MM.1S (cell line): ENCODE measurements around the gene GRIN3A.

Source experiments
- EZH2 ChIP-seq: fragments of 300-600 bp; sonication (generic); optimal IDR thresholded peaks from 2 replicates; pipeline ENCODE3; 2017; ENCODE audit warnings: low read depth, mild to moderate bottlenecking, antibody characterized with exemption, low read length, mixed read lengths
- EZH2phosphoT487 ChIP-seq: fragments of 300-600 bp; sonication (generic); IDR thresholded peaks from 2 replicates; pipeline ENCODE4 v1.6.1; 2018; ENCODE audit warnings: antibody characterized with exemption, low read length
- TF ChIP-seq, protein P1 (sequence below): fragments of 300-600 bp; sonication (generic); IDR thresholded peaks from 2 replicates; pipeline ENCODE4 v1.5.1; 2016; ENCODE audit warnings: antibody characterized with exemption, low read length, mixed read lengths

DNA sequence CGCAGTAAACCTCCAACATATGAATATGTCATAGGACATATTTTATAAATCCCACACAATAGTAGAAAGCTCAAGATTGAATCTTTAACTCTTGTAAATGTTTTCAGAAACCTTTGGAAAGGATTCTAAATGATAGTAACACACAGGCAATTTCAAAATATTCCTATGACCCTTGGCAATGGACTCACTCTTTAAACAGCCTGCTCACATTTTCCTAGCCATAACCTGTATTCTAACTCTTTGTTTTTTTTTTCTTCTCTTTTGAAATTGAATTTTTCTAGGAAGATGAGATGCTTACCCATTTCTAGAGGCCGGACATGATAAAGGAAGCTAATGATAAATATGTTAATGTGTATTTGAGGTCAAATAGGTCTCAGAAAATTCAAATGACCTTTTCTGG lies 29.6 kb downstream of the GRIN3A start:
- TF ChIP-seq, protein P1, sequence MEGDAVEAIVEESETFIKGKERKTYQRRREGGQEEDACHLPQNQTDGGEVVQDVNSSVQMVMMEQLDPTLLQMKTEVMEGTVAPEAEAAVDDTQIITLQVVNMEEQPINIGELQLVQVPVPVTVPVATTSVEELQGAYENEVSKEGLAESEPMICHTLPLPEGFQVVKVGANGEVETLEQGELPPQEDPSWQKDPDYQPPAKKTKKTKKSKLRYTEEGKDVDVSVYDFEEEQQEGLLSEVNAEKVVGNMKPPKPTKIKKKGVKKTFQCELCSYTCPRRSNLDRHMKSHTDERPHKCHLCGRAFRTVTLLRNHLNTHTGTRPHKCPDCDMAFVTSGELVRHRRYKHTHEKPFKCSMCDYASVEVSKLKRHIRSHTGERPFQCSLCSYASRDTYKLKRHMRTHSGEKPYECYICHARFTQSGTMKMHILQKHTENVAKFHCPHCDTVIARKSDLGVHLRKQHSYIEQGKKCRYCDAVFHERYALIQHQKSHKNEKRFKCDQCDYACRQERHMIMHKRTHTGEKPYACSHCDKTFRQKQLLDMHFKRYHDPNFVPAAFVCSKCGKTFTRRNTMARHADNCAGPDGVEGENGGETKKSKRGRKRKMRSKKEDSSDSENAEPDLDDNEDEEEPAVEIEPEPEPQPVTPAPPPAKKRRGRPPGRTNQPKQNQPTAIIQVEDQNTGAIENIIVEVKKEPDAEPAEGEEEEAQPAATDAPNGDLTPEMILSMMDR = no peak
- TF ChIP-seq EZH2phosphoT487 (no peak), EZH2 (no peak)
